ENCODE data around the gene ACTA1.
"Not testable (repeated sequence)": the region's sequence is repeated elsewhere in the genome, so short reads cannot be mapped to it uniquely, and the experiment has no call there.

The ACTA1 gene

DNA sequence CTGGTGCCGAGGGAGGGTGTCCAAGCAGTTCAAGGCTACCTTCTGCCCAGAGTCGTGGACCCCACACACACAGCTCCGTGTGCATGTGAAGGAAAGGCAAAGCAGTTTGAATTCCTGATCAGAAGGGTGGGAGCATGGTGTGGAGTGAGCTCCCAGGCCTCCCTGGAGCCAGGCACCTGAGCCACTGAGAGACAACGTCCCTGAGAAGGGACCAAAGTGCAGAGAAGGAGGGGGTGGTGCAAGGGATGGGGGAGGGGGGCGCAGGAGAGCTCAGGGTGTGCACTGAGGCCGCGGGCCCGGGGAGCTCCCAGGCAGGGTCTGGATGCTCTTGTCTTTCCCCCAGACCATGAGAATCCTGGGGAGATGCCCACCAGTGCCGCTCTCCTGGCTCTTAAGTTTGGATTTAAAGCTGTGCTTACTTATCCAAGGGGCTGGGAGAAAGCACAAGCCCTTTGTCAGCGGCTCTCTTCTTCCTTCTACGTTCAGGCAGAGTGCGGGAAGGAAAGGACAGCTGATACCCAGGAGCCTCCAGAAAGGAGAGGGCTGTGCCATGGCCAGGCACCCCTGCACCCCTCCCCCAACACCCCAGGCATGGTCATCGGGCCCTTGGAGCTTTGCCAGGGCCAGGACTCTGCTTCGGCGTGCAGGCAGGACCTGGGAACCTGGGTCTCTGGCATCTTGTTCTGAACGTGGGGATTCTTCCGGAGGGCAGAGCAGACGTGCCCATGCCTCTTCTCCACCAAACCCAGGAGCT lies 24.1 kb downstream of the ACTA1 start:
- no peak for DNase-seq (ENCODE audit: low read depth in 3 of 3)

GRCh38 chr1:229408458-229409037 lies 25.3 kb downstream of the ACTA1 start:
- DNase-seq (ENCODE audit: low read depth in 3 of 3), result no peak

- no peak for DNase-seq (ENCODE audit: low read depth in 3 of 3)
Measured at GRCh38 chr1:229407206-229408026, 26.5 kb downstream of the ACTA1 start.

DNA sequence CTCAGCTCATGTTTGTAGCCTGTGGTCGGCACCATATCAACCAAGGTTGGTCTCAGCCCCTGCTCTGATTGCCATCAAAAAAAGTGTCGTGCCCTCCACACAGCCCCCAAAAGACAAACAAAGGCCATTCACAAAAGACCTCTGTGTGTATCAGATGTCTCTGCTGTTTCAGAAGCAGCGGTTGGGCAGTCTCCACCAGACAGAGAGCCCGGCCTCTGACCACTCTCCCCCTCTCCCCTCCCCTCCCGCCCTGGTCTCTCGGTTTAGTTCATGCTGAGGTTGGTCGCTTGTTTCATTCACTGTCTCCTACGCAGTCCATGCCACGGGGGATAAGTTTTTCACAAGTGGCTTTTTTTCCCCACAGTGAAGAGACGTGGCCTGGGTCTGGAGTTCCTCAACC lies 27.1 kb downstream of the ACTA1 start:
- DNase-seq (ENCODE audit: low read depth in 3 of 3), result no peak

DNA sequence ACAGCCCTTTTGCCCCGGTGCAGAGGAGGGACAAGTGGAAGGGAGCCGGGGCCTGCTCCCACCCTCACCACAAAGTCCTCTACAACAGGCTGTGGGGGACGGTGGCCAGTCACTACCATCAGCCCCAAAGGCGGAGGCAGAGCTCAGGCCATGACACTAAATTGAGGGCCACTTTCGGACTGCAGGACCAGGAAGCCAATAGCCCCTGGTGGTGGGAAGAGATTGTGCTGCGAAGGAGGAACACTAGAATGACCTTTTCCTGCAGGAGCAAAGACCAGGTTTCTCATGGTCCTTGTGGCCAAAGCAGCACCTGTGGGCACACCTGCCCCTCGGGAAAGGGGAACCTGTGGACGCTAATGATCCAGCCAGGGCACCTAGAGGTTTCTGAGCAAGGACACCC lies 30.3 kb downstream of the ACTA1 start:
- DNase-seq (ENCODE audit: low read depth in 3 of 3), result no peak

- no peak for DNase-seq (ENCODE audit: low read depth in 3 of 3)
Measured at GRCh38 chr1:229402993-229403392, 30.9 kb downstream of the ACTA1 start.

DNA sequence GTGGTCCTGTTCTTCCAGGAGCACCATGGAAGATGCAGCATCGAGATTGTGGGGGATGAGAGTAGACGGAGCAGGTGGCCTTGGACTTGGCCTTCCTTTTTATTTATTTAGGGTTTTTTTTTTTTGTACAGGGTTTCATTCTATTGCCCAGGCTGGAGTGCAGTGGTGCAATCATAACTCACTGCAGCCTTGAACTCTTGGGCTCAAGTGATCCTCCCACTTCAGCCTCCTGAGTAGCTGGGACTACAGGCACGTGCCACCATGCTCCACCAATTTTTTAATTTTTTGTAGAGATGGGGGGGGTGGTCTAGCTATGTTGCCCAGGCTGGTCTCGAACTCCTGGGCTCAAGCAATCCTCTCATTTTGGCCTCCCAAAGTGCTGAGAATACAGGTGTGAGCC lies 31.6 kb downstream of the ACTA1 start:
- not testable (repeated sequence) for DNase-seq (ENCODE audit: low read depth in 3 of 3)

DNA sequence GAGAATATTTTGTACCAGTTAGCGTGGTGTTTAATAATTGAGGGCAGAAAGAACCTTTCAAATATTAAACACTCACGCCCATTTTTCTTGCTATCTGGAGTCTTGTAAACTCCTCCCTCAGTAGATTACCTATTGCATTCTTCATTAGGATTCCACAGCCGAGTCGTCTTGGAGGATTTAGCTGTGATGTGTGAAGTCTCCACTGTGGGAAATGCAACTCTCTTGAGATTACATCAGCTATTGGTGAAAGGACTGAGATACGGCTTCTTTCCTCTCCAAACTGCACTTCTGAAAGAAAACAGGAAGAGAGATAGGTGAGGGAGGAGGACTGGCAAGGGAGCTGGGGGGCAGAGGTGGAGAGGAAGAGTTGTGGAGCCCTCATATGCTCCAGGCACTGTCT lies 36.1 kb downstream of the ACTA1 start:
- DNase-seq (ENCODE audit: low read depth in 3 of 3), result no peak

- no peak for DNase-seq (ENCODE audit: low read depth in 3 of 3)
Measured at GRCh38 chr1:229396585-229397206, 37.2 kb downstream of the ACTA1 start.

DNA sequence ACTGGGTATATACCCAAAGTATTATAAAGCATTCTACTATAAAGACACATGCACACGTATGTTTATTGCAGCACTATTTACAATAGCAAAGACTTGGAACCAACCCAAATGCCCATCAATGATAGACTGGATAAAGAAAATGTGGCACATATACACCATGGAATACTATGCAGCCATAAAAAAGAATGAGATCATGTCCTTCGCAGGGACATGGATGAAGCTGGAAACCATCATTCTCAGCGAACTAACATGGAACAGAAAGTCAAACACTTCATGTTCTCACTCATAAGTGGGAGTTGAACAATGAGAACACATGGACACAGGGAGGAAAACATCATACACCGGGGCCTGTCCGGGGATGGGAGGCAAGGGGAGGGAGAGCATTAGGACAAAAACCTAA lies 39.4 kb downstream of the ACTA1 start:
- not testable (repeated sequence) for DNase-seq (ENCODE audit: low read depth in 3 of 3)

DNA sequence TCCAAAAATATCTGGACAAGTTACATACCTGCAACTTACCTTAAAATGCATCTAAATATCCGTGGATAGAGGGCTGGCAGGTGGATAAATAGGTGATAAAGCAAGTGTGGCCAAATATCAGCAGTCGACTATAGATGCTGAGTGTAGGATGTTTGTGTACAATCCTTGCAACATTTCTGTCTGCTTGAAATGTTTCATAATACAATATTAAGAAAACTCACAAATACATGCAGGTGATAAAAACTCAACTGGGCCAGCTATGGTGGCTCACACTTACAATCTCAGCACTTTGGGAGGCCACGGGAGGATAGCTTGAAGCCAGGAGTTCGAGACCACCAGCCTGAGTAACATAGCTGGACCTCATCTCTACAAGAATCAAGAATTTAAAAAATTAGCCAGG lies 41.0 kb downstream of the ACTA1 start:
- no peak for DNase-seq (ENCODE audit: low read depth in 3 of 3)

GRCh38 chr1:229390130-229390529 lies 43.8 kb downstream of the ACTA1 start:
- DNase-seq (ENCODE audit: low read depth in 3 of 3), result no peak

GRCh38 chr1:229388897-229389580 lies 44.9 kb downstream of the ACTA1 start:
- DNase-seq (ENCODE audit: low read depth in 3 of 3), result no peak

- no peak for DNase-seq (ENCODE audit: low read depth in 3 of 3)
Measured at GRCh38 chr1:229385853-229386456, 47.9 kb downstream of the ACTA1 start.

DNA sequence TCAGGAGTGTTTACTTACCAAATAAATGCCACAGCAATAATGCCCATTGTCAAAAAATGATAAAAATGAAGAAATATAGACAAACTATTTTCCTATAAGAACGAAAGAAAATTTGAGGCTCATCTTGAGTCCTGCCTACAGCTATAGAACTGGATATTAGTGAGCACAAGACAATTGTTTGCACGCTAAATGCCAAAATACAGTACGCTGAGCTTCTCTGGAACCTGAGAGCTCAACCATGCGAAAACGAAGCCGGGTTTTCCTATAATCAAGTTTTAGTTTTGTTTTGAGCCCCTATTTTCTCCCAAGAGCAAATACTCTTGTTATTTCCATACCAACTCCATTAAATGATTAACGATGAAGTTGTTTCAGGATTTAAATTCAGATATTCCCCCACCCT lies 49.1 kb downstream of the ACTA1 start:
- no peak for DNase-seq (ENCODE audit: low read depth in 3 of 3)

DNA sequence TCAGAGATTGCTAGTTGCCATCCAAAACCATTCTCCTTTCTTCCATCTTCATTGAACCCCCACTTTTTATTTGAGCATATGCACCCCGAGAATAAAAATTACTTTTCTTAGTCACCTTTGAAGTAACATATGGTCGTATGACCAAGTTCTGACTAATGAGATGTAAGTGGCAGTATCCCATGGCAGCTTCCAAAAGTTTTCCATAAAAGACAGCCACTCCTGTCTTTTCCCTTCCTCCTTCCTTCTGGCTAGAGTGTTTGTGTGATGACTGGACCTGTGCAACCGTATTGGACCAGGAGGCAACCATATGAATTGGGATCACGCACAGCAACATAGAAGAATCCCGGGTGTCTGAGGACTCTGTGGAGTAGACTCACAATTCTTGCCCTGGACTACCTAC lies 49.9 kb downstream of the ACTA1 start:
- DNase-seq (ENCODE audit: low read depth in 3 of 3), result no peak

- no peak for DNase-seq (ENCODE audit: low read depth in 3 of 3)
Measured at GRCh38 chr1:229383188-229383587, 50.7 kb downstream of the ACTA1 start.
